Spleen (tissue), 11 donors: ENCODE measurements around the gene NDUFB10. TPM values are rescaled to one million over a fixed set of nuclear protein-coding genes. Genes with fewer than 3 reads are reported as not detected.
A peak's percentile ranks its signal among the peaks of the same experiment; 100 is the strongest.

Experiments
- DNase-seq: peaks from one replicate; pipeline ENCODE4 v3.0.0-alpha.2; 2020
- H3K27ac ChIP-seq, 8 donors: fragments of 200-600 bp; sonication (generic) in 7 of 8; 1 replicate in 4 of 8; 2 replicates in 4 of 8; pipeline versions ENCODE4 v1.5.0 to v1.8.0; 2016 to 2021; ENCODE audit warnings: inconsistent platforms in 4 of 8, mild to moderate bottlenecking in 4 of 8, moderate library complexity in 1 of 8
- H3K27me3 ChIP-seq, 7 donors: fragments of 200-600 bp; sonication (generic) in 6 of 7; replicated peaks in 1 of 7; 1 replicate in 4 of 7; 2 replicates in 3 of 7; pipeline versions ENCODE4 v1.5.0 to v1.8.0; 2016 to 2021; ENCODE audit warnings: inconsistent platforms in 3 of 7, mild to moderate bottlenecking in 1 of 7
- H3K36me3 ChIP-seq, 6 donors: fragments of 200-600 bp; sonication (generic) in 5 of 6; 1 replicate in 4 of 6; 2 replicates in 2 of 6; pipeline versions ENCODE4 v1.5.0 to v1.8.0; 2016 to 2021; ENCODE audit warnings: inconsistent platforms in 2 of 6
- H3K4me1 ChIP-seq, 6 donors: fragments of 200-600 bp; sonication (generic) in 5 of 6; 1 replicate in 3 of 6; 2 replicates in 3 of 6; pipeline versions ENCODE4 v1.5.0 to v1.8.0; 2016 to 2021; ENCODE audit warnings: inconsistent platforms in 3 of 6
- H3K4me3 ChIP-seq, 8 donors: fragments of 200-600 bp; sonication (generic) in 7 of 8; 1 replicate in 4 of 8; 2 replicates in 4 of 8; pipeline versions ENCODE4 v1.5.0 to v1.8.0; 2016 to 2021; ENCODE audit warnings: inconsistent platforms in 4 of 8, mild to moderate bottlenecking in 4 of 8, moderate library complexity in 2 of 8
- H3K9me3 ChIP-seq, 8 donors: fragments of 200-600 bp; sonication (generic) in 7 of 8; 1 replicate in 4 of 8; 2 replicates in 4 of 8; pipeline versions ENCODE4 v1.5.0 to v1.8.0; 2016 to 2021; ENCODE audit warnings: inconsistent platforms in 4 of 8
- CTCF ChIP-seq, 11 experiments: fragments of 200-600 bp in 7 of 11; fragments of 450-650 bp in 4 of 11; sonication (generic) in 4 of 11; IDR thresholded peaks in 8 of 11; conservative IDR thresholded peaks in 3 of 11; 1 replicate in 7 of 11; 2 replicates in 4 of 11; pipeline versions ENCODE4 v1.4.0 to v1.8.0; 2016 to 2021; ENCODE audit warnings: antibody characterized with exemption in 11 of 11, inconsistent platforms in 4 of 11, mild to moderate bottlenecking in 1 of 11
- POLR2A ChIP-seq, 3 donors: fragments of 450-650 bp; IDR thresholded peaks; one replicate each; pipeline ENCODE4 v1.5.1; 2017; ENCODE audit warnings: antibody characterized with exemption in 3 of 3, mild to moderate bottlenecking in 1 of 3
- POLR2AphosphoS5 ChIP-seq, 3 donors: sonication (generic); formaldehyde crosslinking; IDR thresholded peaks; one replicate each; pipeline ENCODE4 v1.5.1; 2017; ENCODE audit warnings: antibody characterized with exemption in 3 of 3
- WGBS, 5 donors: extraction: QIAGEN DNeasy Blood & Tissue Kit in 3 of 5; methylation state at CpG; one replicate each; pipeline versions ENCODE4 v1.1.5 to v1.1.7; 2013 to 2018; 5-methylcytosine and 5-hydroxymethylcytosine counted together
- intact Hi-C: fragments of 100-400 bp; cut with DNase I; formaldehyde crosslinking; loops from one replicate; pipeline ENCODE4 v1.15.0; 2023; ENCODE audit warnings: low total_unique reads
- polyA plus RNA-seq, 3 donors: library from polyadenylated mRNA; stranded (reverse); fragments of 200-250 nt; gene quantifications; one replicate each; pipeline ENCODE4 v1.2.1, GENCODE V29; 2013
- total RNA-seq, 7 donors: library from RNA; depleted of rRNA in 3 of 7; stranded (reverse); fragments of >200 nt in 3 of 7; fragmentation: NEBNext Ultra II Directional in 4 of 7; extraction: Animal tissue kit (Norgen Biotek cat#: 25700) in 4 of 7; gene quantifications; one replicate each; pipeline versions ENCODE4 v1.1.0 to v1.2.1, GENCODE V29; 2016 to 2021
- donor health status: healthy with polysubstance abuse.
- donor health status: DM: no; HTN: no; CAD: no; lungs with moderate emphysema.
- donor health status: DM: no; HTN: no; CAD: no.
- donor health status: Bipolar disorder and iron deficiency.
- donor health status: healthy.
- donor health status: DM: no; HTN: no; CAD: no.
- donor health status: DM: yes; HTN: yes; CAD: no.

NDUFB10 gene
- total and polyA plus RNA-seq, 10 donors = 69.3 to 225 (median 137) TPM

DNA sequence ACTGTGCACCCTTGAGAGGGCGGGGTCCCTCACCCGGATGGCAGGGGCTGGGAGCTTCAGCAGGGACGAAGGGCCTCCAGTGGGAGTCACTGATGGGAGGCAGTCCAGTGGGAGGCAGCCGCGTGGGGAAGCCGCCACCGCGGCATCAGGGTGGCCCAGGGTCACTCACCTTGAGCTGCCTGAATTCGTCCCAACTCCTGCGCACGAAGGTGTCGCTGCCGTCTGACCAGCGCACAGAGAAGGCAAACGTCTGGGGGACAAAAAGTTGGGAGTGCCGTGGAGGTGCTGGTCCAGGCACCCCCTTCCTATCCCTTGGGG is 21.4 kb downstream of the NDUFB10 start:
- no peak overlapping the region for H3K4me3 ChIP-seq
- no peak overlapping the region for H3K27ac ChIP-seq
- WGBS, 5 donors = 25 to 38% (median 26%) methylated on average over 8 to 16 of the region's 16 CpGs
- DNase-seq = no peak
- intact Hi-C loops = no loop called here
- peaks cover 3 to 80% (median 41%) of the 10 kb centered on the region in 7 donors for H3K27me3 ChIP-seq
- H3K36me3 ChIP-seq = peaks cover 16 to 45% (median 37%) of the 10 kb centered on the region in 6 donors
- H3K9me3 ChIP-seq = no peaks in the 10 kb centered on the region
- no peak for TF ChIP-seq CTCF (IDR thresholded peaks at IDR 0.05 in 8 of 11, conservative IDR thresholded peaks at IDR 0.05 in 3 of 11)
- no peak for TF ChIP-seq POLR2A (IDR thresholded peaks at IDR 0.05)
- no peak for TF ChIP-seq POLR2AphosphoS5 (IDR thresholded peaks at IDR 0.05)
- H3K4me1 ChIP-seq = peaks cover 16 to 52% (median 33%) of the 10 kb centered on the region in 6 donors

GRCh38 chr16:1981398-1981836 is 22.1 kb downstream of the NDUFB10 start, which contains the start of gene NOXO1:
Gene NOXO1 (minus strand): TSS chr16:1981469. CDS start chr16:1981179, 290 bp downstream.
- WGBS, 5 donors = 21 to 41% (median 33%) methylated on average over 5 to 6 of the region's 6 CpGs
- no peaks in the 10 kb centered on the region for H3K9me3 ChIP-seq
- no peak within 1 kb of the TSS for H3K27ac ChIP-seq
- TF ChIP-seq POLR2A (IDR thresholded peaks at IDR 0.05) (no peak), POLR2AphosphoS5 (IDR thresholded peaks at IDR 0.05) (no peak), CTCF (IDR thresholded peaks at IDR 0.05 in 8 of 11, conservative IDR thresholded peaks at IDR 0.05 in 3 of 11) (no peak)
- intact Hi-C loops = no loop called here
- no peak for DNase-seq
- peaks cover 11 to 45% (median 37%) of the 10 kb centered on the region in 6 donors for H3K36me3 ChIP-seq
- H3K4me3 ChIP-seq = no peak within 1 kb of the TSS
- peaks cover 16 to 53% (median 35%) of the 10 kb centered on the region in 6 donors for H3K4me1 ChIP-seq
- H3K27me3 ChIP-seq = peaks cover 3 to 73% (median 41%) of the 10 kb centered on the region in 7 donors

DNA sequence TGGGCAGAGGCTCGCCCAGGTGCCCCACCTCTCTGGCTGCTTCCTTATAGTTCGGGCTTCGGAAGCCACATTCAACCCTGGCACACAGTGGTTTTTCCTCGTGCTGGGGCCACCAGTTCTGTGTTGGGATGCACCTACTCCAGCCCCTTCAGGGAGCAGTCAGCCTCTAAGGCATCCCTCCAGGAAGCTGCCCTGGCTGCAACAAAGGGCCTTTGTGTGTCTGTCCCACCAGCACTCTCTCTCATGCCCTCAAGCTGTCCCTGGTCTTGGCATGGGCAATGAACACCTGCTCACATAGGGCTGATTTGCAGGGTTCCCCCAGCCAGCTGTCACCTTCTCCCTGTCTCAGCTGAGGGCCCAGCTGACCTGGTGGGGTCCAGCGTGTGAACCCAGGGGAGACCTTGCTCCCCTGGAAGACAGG is 22.7 kb downstream of the NDUFB10 start:
- no peak for TF ChIP-seq POLR2AphosphoS5 (IDR thresholded peaks at IDR 0.05)
- no peak for TF ChIP-seq CTCF (IDR thresholded peaks at IDR 0.05 in 8 of 11, conservative IDR thresholded peaks at IDR 0.05 in 3 of 11)
- TF ChIP-seq POLR2A (IDR thresholded peaks at IDR 0.05) = no peak
- Histone ChIP-seq H3K9me3 (no peaks in the 10 kb centered on the region), H3K36me3 (peaks cover 9 to 45% (median 36%) of the 10 kb centered on the region in 6 donors), H3K4me1 (peaks cover 16 to 53% (median 35%) of the 10 kb centered on the region in 6 donors), H3K27ac (no peak overlapping the region), H3K4me3 (no peak overlapping the region), H3K27me3 (peaks cover 3 to 67% (median 41%) of the 10 kb centered on the region in 7 donors)
- intact Hi-C loops = no loop called here
- DNase-seq = no peak
- WGBS, 5 donors = 51 to 71% (median 64%) methylated on average over 4 to 5 of the region's 5 CpGs

DNA sequence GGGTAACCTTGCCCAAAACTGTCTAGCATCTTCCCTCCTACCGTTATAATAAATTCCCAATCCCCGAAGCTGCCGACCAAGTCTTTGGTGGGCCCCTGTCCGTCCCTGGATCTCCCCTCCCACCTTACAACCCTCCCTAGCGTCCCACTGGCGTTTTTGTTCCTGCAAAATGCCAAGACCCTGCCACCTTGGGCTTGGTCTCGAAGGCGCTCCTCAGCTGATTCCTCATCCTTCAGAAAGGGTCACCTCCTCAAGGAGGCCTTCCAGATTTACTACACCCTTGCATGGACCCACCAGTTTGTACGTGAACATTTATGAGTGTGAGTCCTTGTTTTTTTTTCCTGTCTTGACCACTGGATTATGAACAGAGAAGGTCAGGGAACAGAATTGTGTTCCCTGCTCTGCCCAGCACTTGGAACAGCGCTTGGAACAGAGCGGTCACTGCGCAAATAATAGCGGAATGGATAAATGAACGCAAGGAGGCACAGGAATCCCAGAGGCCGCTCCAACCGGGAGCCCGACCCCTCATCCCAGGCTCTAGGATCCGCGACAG is 23.7 kb downstream of the NDUFB10 start:
- intact Hi-C loops = no loop called here
- no peaks in the 10 kb centered on the region for H3K9me3 ChIP-seq
- TF ChIP-seq CTCF (IDR thresholded peaks at IDR 0.05 in 8 of 11, conservative IDR thresholded peaks at IDR 0.05 in 3 of 11) = peak in 1 of 11 experiments; percentile 2
- no peak for TF ChIP-seq POLR2AphosphoS5 (IDR thresholded peaks at IDR 0.05)
- TF ChIP-seq POLR2A (IDR thresholded peaks at IDR 0.05) = no peak
- peaks cover 16 to 53% (median 35%) of the 10 kb centered on the region in 6 donors for H3K4me1 ChIP-seq
- H3K27me3 ChIP-seq = peaks cover 3 to 58% (median 34%) of the 10 kb centered on the region in 7 donors
- 25 to 34% (median 28%) methylated on average over 16 to 19 of the region's 19 CpGs for WGBS, 5 donors
- H3K4me3 ChIP-seq = peak overlapping the region; percentile 76 to 94 (median 88)
- peak overlapping the region in 7 of 8 donors; percentile 65 to 87 (median 84) for H3K27ac ChIP-seq
- peaks cover 2 to 39% (median 27%) of the 10 kb centered on the region in 6 donors for H3K36me3 ChIP-seq
- DNase-seq = no peak
